Activated CD4-positive, alpha-beta T cell treated with anti-CD3 and anti-CD28 coated beads for 1 hour (primary cell): ENCODE results near the gene KIF13A.
"Not testable (repeated sequence)": the region's sequence is repeated elsewhere in the genome, so short reads cannot be mapped to it uniquely, and the experiment has no call there.

ENCODE experiments used
- DNase-seq: peaks from one replicate; pipeline ENCODE4 v3.0.0-alpha.2; 2020

The KIF13A gene

GRCh38 chr6:17987447-17987696, at the start of gene KIF13A:
TSS of gene KIF13A (minus strand) at chr6:17987635. CDS start at chr6:17987463, 172 bp downstream.
- DNase-seq, result no peak

GRCh38 chr6:18036781-18037180, 49.3 kb upstream of the KIF13A start:
- no peak for DNase-seq

GRCh38 chr6:18035330-18035854, 48.0 kb upstream of the KIF13A start:
- DNase-seq, result no peak

GRCh38 chr6:18034798-18035202, 47.4 kb upstream of the KIF13A start:
- no peak for DNase-seq

GRCh38 chr6:18031680-18032256, 44.3 kb upstream of the KIF13A start:
- DNase-seq, result no peak

- no peak for DNase-seq
Observed at GRCh38 chr6:18031189-18031588, 43.8 kb upstream of the KIF13A start.

- no peak for DNase-seq
Observed at GRCh38 chr6:18028332-18028731, 40.9 kb upstream of the KIF13A start.

GRCh38 chr6:18025596-18025995, 38.2 kb upstream of the KIF13A start:
- no peak for DNase-seq

- no peak for DNase-seq
Observed at GRCh38 chr6:18024876-18025275, 37.4 kb upstream of the KIF13A start.

- DNase-seq, result no peak
Observed at GRCh38 chr6:18023891-18024290, 36.5 kb upstream of the KIF13A start.

GRCh38 chr6:18022398-18023231, 35.2 kb upstream of the KIF13A start:
- no peak for DNase-seq

- no peak for DNase-seq
Observed at GRCh38 chr6:18021166-18021850, 33.9 kb upstream of the KIF13A start.

GRCh38 chr6:18020545-18020944, 33.1 kb upstream of the KIF13A start:
- DNase-seq, result not testable (repeated sequence)

GRCh38 chr6:18019539-18020534, 32.4 kb upstream of the KIF13A start:
- no peak for DNase-seq

- not testable (repeated sequence) for DNase-seq
Observed at GRCh38 chr6:18019133-18019532, 31.7 kb upstream of the KIF13A start.

- DNase-seq, result no peak
Observed at GRCh38 chr6:18016698-18017097, 29.3 kb upstream of the KIF13A start.

- no peak for DNase-seq
Observed at GRCh38 chr6:18016133-18016532, 28.7 kb upstream of the KIF13A start.

- no peak for DNase-seq
Observed at GRCh38 chr6:18011287-18011686, 23.9 kb upstream of the KIF13A start.

GRCh38 chr6:18010540-18010939, 23.1 kb upstream of the KIF13A start:
- not testable (repeated sequence) for DNase-seq

GRCh38 chr6:18004256-18004985, 17.0 kb upstream of the KIF13A start:
- no peak for DNase-seq

GRCh38 chr6:17999425-17999824, 12.0 kb upstream of the KIF13A start:
- no peak for DNase-seq

- DNase-seq, result no peak
Observed at GRCh38 chr6:17998442-17998841, 11.0 kb upstream of the KIF13A start.
